DLD1 (cell line): ENCODE measurements around the gene EAF1.
"Not testable (repeated sequence)": the region's sequence is repeated elsewhere in the genome, so short reads cannot be mapped to it uniquely, and the experiment has no call there.

Source experiments
- in situ Hi-C: cut with HindIII; loops from 2 replicates; pipeline ENCODE4 v1.10.0; 2017; ENCODE audit warnings: low sequenced_read_pairs

Gene EAF1

GRCh38 chr3:15427182-15427880, at the start of gene EAF1, which contains the start of gene METTL6:
Gene EAF1 (plus strand): TSS chr3:15427598. CDS start chr3:15427780, 182 bp downstream.
Gene METTL6 (minus strand): TSS chr3:15427544. CDS start chr3:15426511, 1,033 bp downstream.
- in situ Hi-C loops: no loop called here

- in situ Hi-C loops: no loop called here
Observed at GRCh38 chr3:15377961-15378791, 49.2 kb upstream of the EAF1 start.

GRCh38 chr3:15380980-15381890, 46.2 kb upstream of the EAF1 start:
- in situ Hi-C loops: no loop called here

- in situ Hi-C loops: no loop called here
Observed at GRCh38 chr3:15382405-15382923, 44.9 kb upstream of the EAF1 start.

GRCh38 chr3:15384510-15385237, 42.7 kb upstream of the EAF1 start:
- in situ Hi-C loops: no loop called here

GRCh38 chr3:15385238-15385695, 42.1 kb upstream of the EAF1 start:
- in situ Hi-C loops: not testable (repeated sequence)

- in situ Hi-C loops: no loop called here
Observed at GRCh38 chr3:15385901-15386653, 41.3 kb upstream of the EAF1 start.

GRCh38 chr3:15386654-15386955, 40.8 kb upstream of the EAF1 start:
- in situ Hi-C loops: not testable (repeated sequence)

- in situ Hi-C loops: no loop called here
Observed at GRCh38 chr3:15387171-15387581, 40.2 kb upstream of the EAF1 start.

- in situ Hi-C loops: no loop called here
Observed at GRCh38 chr3:15387735-15388134, 39.7 kb upstream of the EAF1 start.

- in situ Hi-C loops: not testable (repeated sequence)
Observed at GRCh38 chr3:15388335-15388734, 39.1 kb upstream of the EAF1 start.

GRCh38 chr3:15390460-15390859, 36.9 kb upstream of the EAF1 start:
- in situ Hi-C loops: no loop called here

GRCh38 chr3:15391007-15391406, 36.4 kb upstream of the EAF1 start:
- in situ Hi-C loops: no loop called here

- in situ Hi-C loops: not testable (repeated sequence)
Observed at GRCh38 chr3:15393252-15393651, 34.1 kb upstream of the EAF1 start.

- in situ Hi-C loops: not testable (repeated sequence)
Observed at GRCh38 chr3:15398731-15399133, 28.7 kb upstream of the EAF1 start.

- in situ Hi-C loops: no loop called here
Observed at GRCh38 chr3:15399970-15400369, 27.4 kb upstream of the EAF1 start.

GRCh38 chr3:15401936-15402335, 25.5 kb upstream of the EAF1 start:
- in situ Hi-C loops: no loop called here

GRCh38 chr3:15403495-15403894, 23.9 kb upstream of the EAF1 start:
- in situ Hi-C loops: no loop called here

GRCh38 chr3:15403965-15404364, 23.4 kb upstream of the EAF1 start:
- in situ Hi-C loops: no loop called here
